Esophagus muscularis mucosa (tissue), 4 donors: Measurements from ENCODE around the gene SAMD5. TPM values are rescaled to one million over a fixed set of nuclear protein-coding genes. Genes with fewer than 3 reads are reported as not detected.

ENCODE experiments used
- DNase-seq: peaks from one replicate; pipeline ENCODE4 v3.0.0-alpha.2; 2017; ENCODE audit errors: extremely low spot score
- H3K27ac ChIP-seq, 4 donors: fragments of 200-600 bp; sonication (generic); replicated peaks in 1 of 4; 1 replicate in 3 of 4; 2 replicates in 1 of 4; pipeline ENCODE4 v1.5.1; 2016 to 2019; ENCODE audit warnings: mild to moderate bottlenecking in 1 of 4
- H3K27me3 ChIP-seq, 4 donors: fragments of 200-600 bp; sonication (generic); one replicate each; pipeline versions ENCODE4 v1.5.1 to v1.6.0; 2016 to 2019
- H3K36me3 ChIP-seq, 4 donors: fragments of 200-600 bp; sonication (generic); one replicate each; pipeline ENCODE4 v1.5.1; 2016 to 2019
- H3K4me1 ChIP-seq, 4 donors: fragments of 200-600 bp; sonication (generic); one replicate each; pipeline ENCODE4 v1.5.1; 2016 to 2019
- H3K4me3 ChIP-seq, 4 donors: fragments of 200-600 bp; sonication (generic); 1 replicate in 2 of 4; 2 replicates in 2 of 4; pipeline ENCODE4 v1.5.1; 2016 to 2019; ENCODE audit warnings: mild to moderate bottlenecking in 4 of 4, moderate library complexity in 1 of 4
- H3K9me3 ChIP-seq, 4 donors: fragments of 200-600 bp; sonication (generic); 1 replicate in 3 of 4; 2 replicates in 1 of 4; pipeline ENCODE4 v1.5.1; 2016 to 2019
- EP300 ChIP-seq: sonication (generic); formaldehyde crosslinking; IDR thresholded peaks from one replicate; pipeline ENCODE4 v1.6.1; 2017; ENCODE audit warnings: antibody characterized with exemption
- POLR2A ChIP-seq: fragments of 450-650 bp; IDR thresholded peaks from one replicate; pipeline ENCODE4 v1.6.1; 2017; ENCODE audit warnings: antibody characterized with exemption, moderate library complexity, mild to moderate bottlenecking, low read depth
- POLR2AphosphoS5 ChIP-seq, 2 donors: sonication (generic); formaldehyde crosslinking; IDR thresholded peaks; one replicate each; pipeline ENCODE4 v1.6.1; 2017; ENCODE audit warnings: antibody characterized with exemption in 2 of 2
- WGBS: methylation state at CpG from one replicate; pipeline ENCODE4 v1.1.5; 2018; 5-methylcytosine and 5-hydroxymethylcytosine counted together
- intact Hi-C: fragments of 100-400 bp; cut with DNase I; formaldehyde crosslinking; loops from one replicate; pipeline ENCODE4 v1.15.1; 2023
- total RNA-seq, 4 donors: library from RNA; depleted of rRNA; stranded (reverse); fragments of >200 nt; gene quantifications; one replicate each; pipeline versions ENCODE4 v1.1.0 to v1.2.1, GENCODE V29; 2016
- TF ChIP-seq, protein P1 (sequence below), 3 experiments: fragments of 200-600 bp in 2 of 3; fragments of 450-650 bp in 1 of 3; sonication (generic) in 2 of 3; IDR thresholded peaks; one replicate each; pipeline ENCODE4 v1.5.1; 2017 to 2019; ENCODE audit warnings: antibody characterized with exemption in 3 of 3, mild to moderate bottlenecking in 2 of 3, moderate library complexity in 1 of 3

Gene SAMD5
- total RNA-seq, 4 donors from 2014 or later, result 0.42 to 0.86 (median 0.64) TPM

- no peak for DNase-seq
- Histone ChIP-seq H3K36me3 (no peaks in the 10 kb centered on the region), H3K27me3 (no peaks in the 10 kb centered on the region), H3K4me1 (peaks cover 0 to 13% (median 12%) of the 10 kb centered on the region in 4 donors), H3K9me3 (no peaks in the 10 kb centered on the region), H3K4me3 (no peak overlapping the region), H3K27ac (no peak overlapping the region)
- intact Hi-C loops, result no loop called here
- 93% methylated on average over 3 of the region's 3 CpGs for WGBS
- no peak for TF ChIP-seq EP300
These were observed 108.9 kb downstream of the SAMD5 start for GRCh38 chr6:147617366-147617765.

GRCh38 chr6:147618457-147618856 lies 110.0 kb downstream of the SAMD5 start:
- Histone ChIP-seq H3K27me3 (no peaks in the 10 kb centered on the region), H3K4me3 (no peak overlapping the region), H3K9me3 (no peaks in the 10 kb centered on the region), H3K36me3 (no peaks in the 10 kb centered on the region), H3K4me1 (peaks cover 0 to 13% (median 12%) of the 10 kb centered on the region in 4 donors), H3K27ac (no peak overlapping the region)
- 91% methylated on average over 6 of the region's 6 CpGs for WGBS
- no peak for DNase-seq
- TF ChIP-seq EP300 (no peak), POLR2A (no peak), POLR2AphosphoS5 (IDR thresholded peaks at IDR 0.05) (no peak)
- TF ChIP-seq, protein P1, sequence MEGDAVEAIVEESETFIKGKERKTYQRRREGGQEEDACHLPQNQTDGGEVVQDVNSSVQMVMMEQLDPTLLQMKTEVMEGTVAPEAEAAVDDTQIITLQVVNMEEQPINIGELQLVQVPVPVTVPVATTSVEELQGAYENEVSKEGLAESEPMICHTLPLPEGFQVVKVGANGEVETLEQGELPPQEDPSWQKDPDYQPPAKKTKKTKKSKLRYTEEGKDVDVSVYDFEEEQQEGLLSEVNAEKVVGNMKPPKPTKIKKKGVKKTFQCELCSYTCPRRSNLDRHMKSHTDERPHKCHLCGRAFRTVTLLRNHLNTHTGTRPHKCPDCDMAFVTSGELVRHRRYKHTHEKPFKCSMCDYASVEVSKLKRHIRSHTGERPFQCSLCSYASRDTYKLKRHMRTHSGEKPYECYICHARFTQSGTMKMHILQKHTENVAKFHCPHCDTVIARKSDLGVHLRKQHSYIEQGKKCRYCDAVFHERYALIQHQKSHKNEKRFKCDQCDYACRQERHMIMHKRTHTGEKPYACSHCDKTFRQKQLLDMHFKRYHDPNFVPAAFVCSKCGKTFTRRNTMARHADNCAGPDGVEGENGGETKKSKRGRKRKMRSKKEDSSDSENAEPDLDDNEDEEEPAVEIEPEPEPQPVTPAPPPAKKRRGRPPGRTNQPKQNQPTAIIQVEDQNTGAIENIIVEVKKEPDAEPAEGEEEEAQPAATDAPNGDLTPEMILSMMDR (IDR thresholded peaks at IDR 0.05), result no peak
- intact Hi-C loops, result no loop called here

GRCh38 chr6:147618927-147619326 lies 110.4 kb downstream of the SAMD5 start:
- H3K27ac ChIP-seq, result no peak overlapping the region
- 91% methylated on average over 6 of the region's 6 CpGs for WGBS
- no peak for DNase-seq

More at GRCh38 chr6:147618927-147619326, 110.4 kb downstream of the SAMD5 start:
- no peaks in the 10 kb centered on the region for H3K36me3 ChIP-seq
- H3K4me1 ChIP-seq, result peaks cover 0 to 13% (median 12%) of the 10 kb centered on the region in 4 donors
- no peak overlapping the region for H3K4me3 ChIP-seq
- no peak for TF ChIP-seq POLR2A
- no peak for TF ChIP-seq EP300
- TF ChIP-seq POLR2AphosphoS5 (IDR thresholded peaks at IDR 0.05), result no peak
- TF ChIP-seq, protein P1 (IDR thresholded peaks at IDR 0.05), result no peak
- no peaks in the 10 kb centered on the region for H3K9me3 ChIP-seq
- H3K27me3 ChIP-seq, result no peaks in the 10 kb centered on the region
- intact Hi-C loops, result no loop called here
